GM12878 (cell line): Measurements from ENCODE around the gene PPP1R14D. TPM values are rescaled to one million over a fixed set of nuclear protein-coding genes. Genes with fewer than 3 reads are reported as not detected.

Experiments used
- ATAC-seq: fragments of 200-7000 bp; cut with Tn5 transposase; 3 replicates; pipeline ENCODE4 v1.9.1; 2020; ENCODE audit warnings: mild to moderate bottlenecking, moderate library complexity
- BruUV-seq: library from RNA; stranded (reverse); fragments of 400-500 nt; replicated peaks from 2 replicates; lab custom pipeline; 2021; lab: Mats Ljungman, UMichigan
- CTCF ChIA-PET: fragments of 300-600 bp; sonication (Branson Sonifier 250); formaldehyde crosslinking; extraction: SDS; loops from one replicate; lab custom pipeline; 2021; ENCODE audit warnings: inconsistent platforms; lab: Yijun Ruan, JAX
- POLR2A ChIA-PET: fragments of 350-600 bp; formaldehyde crosslinking; extraction: SDS; loops from one replicate; lab custom pipeline; 2021; ENCODE audit warnings: inconsistent platforms; lab: Charles Lee
- RAD21 ChIA-PET: fragments of 300-600 bp; sonication (Branson Sonifier 250); formaldehyde crosslinking; loops from one replicate; lab custom pipeline; 2023; ENCODE audit warnings: antibody characterized with exemption; ENCODE audit not compliant: unreplicated experiment; lab: Charles Lee
- SMC1A ChIA-PET: fragments of 300-600 bp; sonication (Branson Sonifier 250); formaldehyde crosslinking; loops from one replicate; lab custom pipeline; 2023; ENCODE audit not compliant: unreplicated experiment, uncharacterized antibody; lab: Charles Lee
- DNase-seq: peaks from one replicate; pipeline ENCODE4 v3.0.0-alpha.2; 2011; ENCODE audit warnings: low read depth, low spot score
- FAIRE-seq: peaks from 3 replicates; lab custom pipeline; 2011; peaks lifted over from hg19 to GRCh38; lab: Jason Lieb, UNC
- H2AFZ ChIP-seq: 2 replicates; pipeline ENCODE4 v1.6.0; 2011; ENCODE audit warnings: low read depth, low read length, control low read depth; ENCODE audit not compliant: control insufficient read depth
- H3K27ac ChIP-seq: 2 replicates; pipeline ENCODE4 v1.5.1; 2011; ENCODE audit warnings: control low read depth; ENCODE audit not compliant: control insufficient read depth, insufficient read depth
- H3K27me3 ChIP-seq, 2 experiments: replicated peaks in 1 of 2; 2 replicates each; pipeline versions ENCODE4 v1.6.0 to v1.6.1; 2011; ENCODE audit warnings: low read length in 1 of 2; ENCODE audit not compliant: control insufficient read depth in 2 of 2, insufficient read depth in 2 of 2
- H3K36me3 ChIP-seq, 2 experiments: 2 replicates each; pipeline ENCODE4 v1.5.1; 2011; ENCODE audit warnings: low read length in 1 of 2; ENCODE audit not compliant: control insufficient read depth in 2 of 2, insufficient read depth in 2 of 2
- H3K4me1 ChIP-seq: 2 replicates; pipeline ENCODE4 v1.6.1; 2011; ENCODE audit warnings: mild to moderate bottlenecking, low read length, moderate library complexity, mixed read lengths; ENCODE audit not compliant: control insufficient read depth, insufficient read depth
- H3K4me2 ChIP-seq: 2 replicates; pipeline ENCODE4 v1.6.0; 2011; ENCODE audit warnings: control low read depth; ENCODE audit not compliant: control insufficient read depth, insufficient read depth
- H3K4me3 ChIP-seq: fragments of 200-600 bp; sonication (generic); 2 replicates; pipeline ENCODE4 v1.5.1; 2016
- H3K79me2 ChIP-seq: 2 replicates; pipeline ENCODE4 v1.6.0; 2011; ENCODE audit warnings: low read length; ENCODE audit not compliant: control insufficient read depth, insufficient read depth
- H3K9ac ChIP-seq: 2 replicates; pipeline ENCODE4 v1.8.0; 2011; ENCODE audit warnings: low read length, control low read depth, mixed read lengths; ENCODE audit not compliant: control insufficient read depth, insufficient read depth
- H3K9me3 ChIP-seq: replicated peaks from 3 replicates; pipeline ENCODE4 v1.5.1; 2011; ENCODE audit warnings: mild to moderate bottlenecking, low read length; ENCODE audit not compliant: control insufficient read depth, insufficient read depth
- H4K20me1 ChIP-seq: 2 replicates; pipeline ENCODE4 v1.6.0; 2011; ENCODE audit not compliant: control insufficient read depth, insufficient read depth
- JUNB ChIP-seq: IDR thresholded peaks from 2 replicates; pipeline ENCODE4 v1.6.1; 2016; ENCODE audit warnings: antibody characterized with exemption, mild to moderate bottlenecking
- JUND ChIP-seq: IDR thresholded peaks from 2 replicates; pipeline ENCODE4 v1.6.1; 2012; ENCODE audit warnings: low read depth, mild to moderate bottlenecking, low read length, improper control_type of control experiment, moderate library complexity
- MTA2 ChIP-seq: fragments of 450-650 bp; IDR thresholded peaks from 2 replicates; pipeline ENCODE4 v1.6.1; 2016; ENCODE audit warnings: low read depth, mild to moderate bottlenecking, moderate library complexity
- MYC ChIP-seq: IDR thresholded peaks from 2 replicates; pipeline ENCODE4 v1.6.1; 2011; ENCODE audit warnings: mild to moderate bottlenecking, low read length, moderate library complexity, inconsistent platforms; ENCODE audit not compliant: insufficient read depth, insufficient replicate concordance, insufficient read length, severe bottlenecking
- PAX5 ChIP-seq: IDR thresholded peaks from 2 replicates; pipeline ENCODE4 v1.6.1; 2011; ENCODE audit warnings: low read depth, low read length, borderline replicate concordance
- SREBF2 ChIP-seq: IDR thresholded peaks from 2 replicates; pipeline ENCODE4 v1.6.1; 2012; ENCODE audit warnings: mild to moderate bottlenecking, low read length
- TARDBP ChIP-seq: IDR thresholded peaks from 2 replicates; pipeline ENCODE4 v1.6.1; 2016; ENCODE audit warnings: borderline replicate concordance
- TCF7 ChIP-seq: IDR thresholded peaks from 2 replicates; pipeline ENCODE4 v1.6.1; 2014; ENCODE audit warnings: antibody characterized with exemption, borderline replicate concordance
- ZNF207 ChIP-seq: fragments of 450-650 bp; IDR thresholded peaks from 2 replicates; pipeline ENCODE4 v1.6.1; 2014; ENCODE audit warnings: antibody characterized with exemption, mild to moderate bottlenecking, borderline replicate concordance
- ZNF24 ChIP-seq: fragments of 450-650 bp; IDR thresholded peaks from 2 replicates; pipeline ENCODE4 v1.6.1; 2017; ENCODE audit warnings: antibody characterized with exemption, mild to moderate bottlenecking
- WGBS: methylation state at CpG from one replicate; pipeline ENCODE4 v1.1.6; 2016; ENCODE audit warnings: low lambda C conversion rate; ENCODE audit not compliant: insufficient replicate concordance, insufficient coverage; ENCODE audit errors: missing lambda C conversion rate; 5-methylcytosine and 5-hydroxymethylcytosine counted together
- in situ Hi-C: fragments of 300-500 bp; cut with MboI; formaldehyde crosslinking; loops from 9 replicates; pipeline ENCODE4 v1.14.3; 2018; ENCODE audit warnings: mixed read lengths
- intact Hi-C: fragments of 100-400 bp; cut with micrococcal nuclease; formaldehyde crosslinking; loops from one replicate; pipeline ENCODE4 v1.14.2; 2022; ENCODE audit not compliant: unreplicated experiment
- polyA plus RNA-seq, 11 experiments: library from polyadenylated mRNA; depleted of rRNA in 4 of 11; unstranded in 6 of 11; stranded (reverse) in 5 of 11; fragments of >200 nt; fragmentation: Nextera tagmentation in 4 of 11; fragmentation: Illumina TruSeq in 1 of 11; extraction: Ambion mirVana in 4 of 11; extraction: Trizol in 1 of 11; gene quantifications; 1 replicate in 1 of 11; 2 replicates in 10 of 11; pipeline versions ENCODE4 v1.2.1 to v1.2.3, GENCODE V29; 2011 to 2016; ENCODE audit warnings: inconsistent platforms in 2 of 11, missing spikeins in 2 of 11, low read depth in 1 of 11
- total RNA-seq, 4 experiments: library from RNA; depleted of rRNA in 3 of 4; stranded (reverse); fragments of >200 nt in 3 of 4; fragmentation: Illumina TruSeq in 1 of 4; extraction: Trizol in 1 of 4; gene quantifications; 2 replicates each; pipeline versions ENCODE4 v1.2.1 to v1.2.3, GENCODE V29; 2013 to 2021
- TF ChIP-seq, protein P1 (sequence below): IDR thresholded peaks from 2 replicates; pipeline ENCODE4 v1.6.1; 2012; ENCODE audit warnings: low read depth, low read length, improper control_type of control experiment

The PPP1R14D gene
- total and polyA plus RNA-seq, 10 of the 15 experiments (the other 5 are each of a cell fraction or from before 2014, with no cell fraction given): 0.10 TPM; not detected in 9

- Histone ChIP-seq H3K79me2 (peaks cover 5% of the 10 kb centered on the region), H3K4me2 (no peak overlapping the region), H3K9me3 (no peaks in the 10 kb centered on the region), H3K9ac (no peak overlapping the region), H3K4me3 (no peak overlapping the region), H2AFZ (no peak overlapping the region), H3K27me3 (no peaks in the 10 kb centered on the region), H3K27ac (no peak overlapping the region), H4K20me1 (no peaks in the 10 kb centered on the region), H3K4me1 (peaks cover 12% of the 10 kb centered on the region; the same call in 1 of the 2 replicates), H3K36me3 (peaks cover 0 to 8% of the 10 kb centered on the region in 2 experiments; a peak in 3 of 4 replicates)
- DNase-seq (no peak), ATAC-seq (no peak), FAIRE-seq (no peak)
- in situ Hi-C loops (no loop called here), intact Hi-C loops (no loop called here)
- no TSS peak for BruUV-seq
- TF ChIP-seq MTA2 (no peak), MYC (no peak), TARDBP (no peak), SREBF2 (no peak), ZNF24 (no peak), JUNB (no peak), TCF7 (no peak), JUND (no peak), ZNF207 (no peak), PAX5 (no peak)
- TF ChIP-seq, protein P1, sequence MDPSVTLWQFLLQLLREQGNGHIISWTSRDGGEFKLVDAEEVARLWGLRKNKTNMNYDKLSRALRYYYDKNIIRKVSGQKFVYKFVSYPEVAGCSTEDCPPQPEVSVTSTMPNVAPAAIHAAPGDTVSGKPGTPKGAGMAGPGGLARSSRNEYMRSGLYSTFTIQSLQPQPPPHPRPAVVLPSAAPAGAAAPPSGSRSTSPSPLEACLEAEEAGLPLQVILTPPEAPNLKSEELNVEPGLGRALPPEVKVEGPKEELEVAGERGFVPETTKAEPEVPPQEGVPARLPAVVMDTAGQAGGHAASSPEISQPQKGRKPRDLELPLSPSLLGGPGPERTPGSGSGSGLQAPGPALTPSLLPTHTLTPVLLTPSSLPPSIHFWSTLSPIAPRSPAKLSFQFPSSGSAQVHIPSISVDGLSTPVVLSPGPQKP: no peak
- WGBS: 94% methylated on average over 11 of the region's 12 CpGs
- RAD21 ChIA-PET: no interaction called here
- CTCF ChIA-PET: interaction anchor here (1.2 kb wide), 1 partner anchor 50 kb away, joined by 3 read pairs; no protein-coding TSS in a partner anchor
- POLR2A ChIA-PET: interaction anchor here (0.6 kb wide), 1 partner anchor 29 kb away, joined by 4 read pairs; no protein-coding TSS in a partner anchor
- SMC1A ChIA-PET: interaction anchor here (1.7 kb wide), 1 partner anchor 34 kb away, joined by 4 read pairs; no protein-coding TSS in a partner anchor
Measured at GRCh38 chr15:40812721-40813425, 15.6 kb downstream of the PPP1R14D start.
